Choroid plexus epithelial cell (primary cell): ENCODE results near the gene BTN1A1.
A peak's percentile ranks its signal among the peaks of the same experiment; 100 is the strongest.

Source experiments
- DNase-seq: peaks from one replicate; pipeline ENCODE4 v3.0.0-alpha.2; 2010; ENCODE audit warnings: low read depth
- H3K4me3 ChIP-seq: 2 replicates; pipeline ENCODE4 v1.5.1; 2011; ENCODE audit warnings: low read depth, mild to moderate bottlenecking, control low read depth, low read length, moderate library complexity
- TF ChIP-seq, protein P1 (sequence below): conservative IDR thresholded peaks from 2 replicates; pipeline ENCODE4 v1.5.1; 2011; ENCODE audit warnings: low read depth, mild to moderate bottlenecking, control low read depth, inconsistent platforms, low read length, moderate library complexity

Gene BTN1A1

DNA sequence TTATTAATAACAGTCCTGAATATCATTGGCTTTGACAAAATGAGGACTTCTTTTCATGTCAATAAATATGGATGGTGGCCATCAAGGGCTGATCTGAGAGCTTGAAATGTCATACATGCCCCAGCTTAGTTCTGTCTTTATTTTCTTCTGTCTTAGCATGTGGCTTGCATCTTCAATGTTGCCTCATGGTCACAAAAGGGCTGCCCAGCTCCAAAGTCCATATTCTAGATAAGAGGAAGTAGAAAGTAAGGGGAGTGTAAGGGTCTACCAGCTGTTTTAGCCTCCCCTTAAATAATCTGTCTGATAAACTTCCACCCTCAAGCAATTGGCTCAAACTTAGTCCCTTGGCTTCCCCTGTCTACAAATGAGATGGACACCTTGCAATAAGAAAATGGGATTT, 28.1 kb upstream of the BTN1A1 start:
- no peak for DNase-seq
- H3K4me3 ChIP-seq: no peak overlapping the region
- TF ChIP-seq, protein P1, sequence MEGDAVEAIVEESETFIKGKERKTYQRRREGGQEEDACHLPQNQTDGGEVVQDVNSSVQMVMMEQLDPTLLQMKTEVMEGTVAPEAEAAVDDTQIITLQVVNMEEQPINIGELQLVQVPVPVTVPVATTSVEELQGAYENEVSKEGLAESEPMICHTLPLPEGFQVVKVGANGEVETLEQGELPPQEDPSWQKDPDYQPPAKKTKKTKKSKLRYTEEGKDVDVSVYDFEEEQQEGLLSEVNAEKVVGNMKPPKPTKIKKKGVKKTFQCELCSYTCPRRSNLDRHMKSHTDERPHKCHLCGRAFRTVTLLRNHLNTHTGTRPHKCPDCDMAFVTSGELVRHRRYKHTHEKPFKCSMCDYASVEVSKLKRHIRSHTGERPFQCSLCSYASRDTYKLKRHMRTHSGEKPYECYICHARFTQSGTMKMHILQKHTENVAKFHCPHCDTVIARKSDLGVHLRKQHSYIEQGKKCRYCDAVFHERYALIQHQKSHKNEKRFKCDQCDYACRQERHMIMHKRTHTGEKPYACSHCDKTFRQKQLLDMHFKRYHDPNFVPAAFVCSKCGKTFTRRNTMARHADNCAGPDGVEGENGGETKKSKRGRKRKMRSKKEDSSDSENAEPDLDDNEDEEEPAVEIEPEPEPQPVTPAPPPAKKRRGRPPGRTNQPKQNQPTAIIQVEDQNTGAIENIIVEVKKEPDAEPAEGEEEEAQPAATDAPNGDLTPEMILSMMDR: no peak

GRCh38 chr6:26472549-26473290, 27.4 kb upstream of the BTN1A1 start:
- no peak overlapping the region for H3K4me3 ChIP-seq
- no peak for DNase-seq
- TF ChIP-seq, protein P1: no peak

GRCh38 chr6:26473429-26473757, 26.7 kb upstream of the BTN1A1 start:
- no peak for DNase-seq
- TF ChIP-seq, protein P1: no peak
- peak overlapping the region; percentile 51 for H3K4me3 ChIP-seq

GRCh38 chr6:26473758-26474438, 26.2 kb upstream of the BTN1A1 start:
- peak overlapping the region; percentile 51 for H3K4me3 ChIP-seq
- TF ChIP-seq, protein P1: no peak
- peak; percentile 98 for DNase-seq

DNA sequence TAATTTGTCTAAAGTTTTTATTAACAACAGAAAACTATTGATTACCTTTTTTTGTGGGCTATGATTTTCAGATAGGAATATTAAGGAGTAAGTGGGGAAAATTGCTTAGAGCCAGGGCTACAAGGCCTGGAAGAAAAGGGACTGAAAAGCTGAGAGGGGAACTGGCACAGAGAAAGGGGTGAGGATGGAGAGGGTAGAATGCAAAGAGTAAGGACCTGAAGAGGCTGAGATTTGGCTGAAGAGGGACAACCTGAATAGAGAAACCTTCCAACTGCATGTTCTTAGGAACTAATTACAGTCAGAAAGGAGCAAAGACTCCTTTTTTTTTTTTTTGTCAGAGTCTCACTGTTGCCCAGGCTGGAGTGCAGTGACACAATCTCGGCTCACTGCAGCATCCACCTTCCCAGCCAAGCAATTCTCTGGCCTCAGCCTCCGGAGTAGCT, 25.6 kb upstream of the BTN1A1 start:
- no peak for DNase-seq
- TF ChIP-seq, protein P1: no peak

GRCh38 chr6:26475823-26476729, 24.0 kb upstream of the BTN1A1 start:
- no peak overlapping the region for H3K4me3 ChIP-seq
- peak; percentile 16 for DNase-seq
- TF ChIP-seq, protein P1: no peak

More for the DNA sequence above, 25.6 kb upstream of the BTN1A1 start:
- peak overlapping the region; percentile 51 for H3K4me3 ChIP-seq
